PC-9 (cell line): ENCODE measurements around the gene EVI5. TPM values are rescaled to one million over a fixed set of nuclear protein-coding genes. Genes with fewer than 3 reads are reported as not detected.

ENCODE experiments used
- BruUV-seq: library from RNA; stranded (reverse); fragments of 400-500 nt; replicated peaks from 2 replicates; lab custom pipeline; 2021; lab: Mats Ljungman, UMichigan
- CTCF ChIA-PET: fragments of 300-600 bp; sonication (Branson Sonifier 250); formaldehyde crosslinking; loops from one replicate; lab custom pipeline; 2022; ENCODE audit warnings: antibody characterized with exemption; lab: Charles Lee
- POLR2A ChIA-PET: fragments of 300-600 bp; sonication (Branson Sonifier 250); formaldehyde crosslinking; loops from one replicate; lab custom pipeline; 2022; ENCODE audit warnings: antibody characterized with exemption; ENCODE audit not compliant: unreplicated experiment; lab: Charles Lee
- DNase-seq, 2 experiments: peaks; one replicate each; pipeline versions ENCODE4 v3.0.0 to v3.0.0-alpha.2; 2015 to 2022; ENCODE audit warnings: mixed read lengths in 1 of 2
- H2AFZ ChIP-seq: fragments of 200-600 bp; sonication (generic); 2 replicates; pipeline ENCODE4 v1.8.1; 2017; ENCODE audit warnings: antibody characterized with exemption
- H3F3A ChIP-seq: fragments of 200-600 bp; sonication (generic); 2 replicates; pipeline ENCODE4 v1.8.1; 2017; ENCODE audit warnings: antibody characterized with exemption, mild to moderate bottlenecking, low read depth; ENCODE audit not compliant: insufficient read depth
- H3K27ac ChIP-seq: fragments of 200-600 bp; sonication (generic); 2 replicates; pipeline ENCODE4 v1.6.1; 2016; ENCODE audit warnings: mixed run types
- H3K27me3 ChIP-seq: fragments of 200-600 bp; sonication (generic); 2 replicates; pipeline ENCODE4 v1.6.1; 2016; ENCODE audit warnings: low read depth, mixed run types; ENCODE audit not compliant: insufficient read depth
- H3K36me3 ChIP-seq: fragments of 200-600 bp; sonication (generic); 2 replicates; pipeline ENCODE4 v1.6.1; 2016; ENCODE audit warnings: low read depth, mixed run types
- H3K4me1 ChIP-seq: fragments of 200-600 bp; sonication (generic); replicated peaks from 2 replicates; pipeline ENCODE4 v1.6.1; 2016; ENCODE audit warnings: mixed run types; ENCODE audit not compliant: insufficient read depth
- H3K4me2 ChIP-seq: fragments of 200-600 bp; sonication (generic); 2 replicates; pipeline ENCODE4 v1.6.1; 2017; ENCODE audit warnings: mixed run types
- H3K4me3 ChIP-seq: fragments of 200-600 bp; sonication (generic); 2 replicates; pipeline ENCODE4 v1.6.1; 2016; ENCODE audit warnings: mixed run types
- H3K79me2 ChIP-seq: fragments of 200-600 bp; sonication (generic); 2 replicates; pipeline ENCODE4 v1.6.1; 2017; ENCODE audit warnings: low read depth, mixed run types
- H3K9me2 ChIP-seq: fragments of 200-600 bp; sonication (generic); 2 replicates; pipeline ENCODE4 v1.8.1; 2017; ENCODE audit warnings: mild to moderate bottlenecking; ENCODE audit not compliant: insufficient read depth
- H3K9me3 ChIP-seq: fragments of 200-600 bp; sonication (generic); 2 replicates; pipeline ENCODE4 v1.8.1; 2016; ENCODE audit warnings: low read depth; ENCODE audit not compliant: insufficient read depth
- H4K20me1 ChIP-seq: fragments of 200-600 bp; sonication (generic); 2 replicates; pipeline ENCODE4 v1.8.1; 2017; ENCODE audit not compliant: insufficient read depth
- CTCF ChIP-seq: fragments of 200-600 bp; sonication (generic); conservative IDR thresholded peaks from 2 replicates; pipeline ENCODE4 v1.6.1; 2017; ENCODE audit warnings: mixed run types, antibody characterized with exemption, mild to moderate bottlenecking, moderate library complexity
- EZH2 ChIP-seq: fragments of 200-600 bp; sonication (generic); IDR thresholded peaks from 2 replicates; pipeline ENCODE4 v1.8.0; 2017; ENCODE audit warnings: antibody characterized with exemption, low read depth
- intact Hi-C: fragments of 100-400 bp; cut with micrococcal nuclease; formaldehyde crosslinking; loops from one replicate; pipeline ENCODE4 v1.10.0; 2022; ENCODE audit not compliant: unreplicated experiment
- total RNA-seq: library from RNA; stranded (reverse); gene quantifications from 2 replicates; pipeline ENCODE4 v1.2.3, GENCODE V29; 2021

The EVI5 gene
- total RNA-seq, 1 experiment from 2014 or later = 32.0 TPM

DNA sequence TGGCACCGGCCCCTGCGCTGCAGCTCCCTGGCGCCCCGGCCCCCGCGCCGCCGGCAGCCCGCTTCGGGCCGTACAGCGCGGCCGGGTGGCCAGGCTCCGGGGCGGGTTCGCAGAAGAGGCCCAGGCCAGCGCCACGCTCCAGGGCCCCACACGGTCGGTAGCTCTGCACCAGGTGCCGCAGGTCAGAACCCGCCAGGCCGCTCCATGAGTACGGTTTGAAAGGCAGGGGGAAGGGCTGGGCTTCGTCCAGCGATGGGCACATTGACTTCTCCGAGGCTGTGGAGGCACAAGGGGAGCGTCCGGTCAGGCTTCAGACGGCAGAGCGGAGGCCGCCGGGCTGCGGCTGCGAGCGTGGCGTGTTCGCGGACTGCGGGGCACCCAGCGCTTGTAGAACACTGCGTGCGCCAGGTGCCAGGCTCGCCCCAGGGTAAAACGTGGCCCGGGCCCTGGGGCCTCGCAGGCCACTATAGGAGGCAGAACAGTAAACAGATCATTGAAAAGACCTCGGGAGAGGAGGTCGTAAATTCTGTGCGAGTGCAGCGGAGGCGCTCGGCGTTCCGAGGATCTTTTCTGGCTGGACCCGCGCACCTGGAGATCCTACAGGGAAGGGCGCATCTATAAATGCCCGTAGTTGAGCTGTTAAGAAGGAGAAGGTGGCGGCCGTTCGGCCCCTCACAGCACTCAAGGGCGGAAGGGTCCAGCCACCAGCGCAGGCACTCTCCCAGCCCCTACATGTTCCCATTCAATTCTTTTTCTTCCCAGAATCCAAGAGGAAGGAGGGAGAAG lies 303.9 kb downstream of the EVI5 start:
- intact Hi-C loops = no loop called here
- Histone ChIP-seq H3K4me1 (peaks cover 16% of the 10 kb centered on the region; the same call in 1 of the 2 replicates), H3F3A (no peaks in the 10 kb centered on the region), H4K20me1 (no peaks in the 10 kb centered on the region), H3K4me2 (no peak overlapping the region), H3K27me3 (peaks cover 35% of the 10 kb centered on the region; the same call in 1 of the 2 replicates), H3K27ac (no peak overlapping the region), H2AFZ (no peak overlapping the region), H3K9me3 (no peaks in the 10 kb centered on the region), H3K36me3 (no peaks in the 10 kb centered on the region), H3K79me2 (no peaks in the 10 kb centered on the region), H3K9me2 (no peaks in the 10 kb centered on the region), H3K4me3 (no peak overlapping the region)
- BruUV-seq = no TSS peak
- ChIA-PET CTCF (no interaction called here), POLR2A (no interaction called here)
- no peak for TF ChIP-seq CTCF
- TF ChIP-seq EZH2 = no peak
- no peak for DNase-seq

GRCh38 chr1:92480200-92480812 lies 304.6 kb downstream of the EVI5 start:
- Histone ChIP-seq H3K79me2 (no peaks in the 10 kb centered on the region), H3F3A (no peaks in the 10 kb centered on the region), H2AFZ (no peak overlapping the region), H3K9me3 (no peaks in the 10 kb centered on the region), H3K27ac (no peak overlapping the region), H3K36me3 (no peaks in the 10 kb centered on the region), H3K9me2 (no peaks in the 10 kb centered on the region), H3K4me2 (no peak overlapping the region), H3K4me1 (0 out of 2 replicates have a peak, but pooled peaks cover 11% of the 10 kb centered on the region), H3K27me3 (peaks cover 28% of the 10 kb centered on the region; the same call in 1 of the 2 replicates), H4K20me1 (no peaks in the 10 kb centered on the region), H3K4me3 (no peak overlapping the region)
- intact Hi-C loops = no loop called here
- TF ChIP-seq EZH2 (no peak), CTCF (no peak)
- CTCF ChIA-PET = no interaction called here
- DNase-seq = no peak
- POLR2A ChIA-PET = no interaction called here
- no TSS peak for BruUV-seq

GRCh38 chr1:92479587-92479986 lies 305.3 kb downstream of the EVI5 start:
- Histone ChIP-seq H3K27me3 (peaks cover 21% of the 10 kb centered on the region; the same call in 1 of the 2 replicates), H3K9me2 (no peaks in the 10 kb centered on the region), H3K79me2 (no peaks in the 10 kb centered on the region), H3K36me3 (no peaks in the 10 kb centered on the region), H4K20me1 (no peaks in the 10 kb centered on the region), H3K27ac (no peak overlapping the region), H3K4me2 (no peak overlapping the region), H3F3A (no peaks in the 10 kb centered on the region), H3K4me1 (0 out of 2 replicates have a peak, but pooled peaks cover 4% of the 10 kb centered on the region), H3K9me3 (peaks cover 4% of the 10 kb centered on the region; the same call in 1 of the 2 replicates), H2AFZ (no peak overlapping the region), H3K4me3 (no peak overlapping the region)
- POLR2A ChIA-PET = no interaction called here
- no peak for DNase-seq
- CTCF ChIA-PET = no interaction called here
- TF ChIP-seq EZH2 (no peak), CTCF (no peak)
- BruUV-seq = no TSS peak
- intact Hi-C loops = no loop called here
